ENCODE data around the gene TENM3.

DNA sequence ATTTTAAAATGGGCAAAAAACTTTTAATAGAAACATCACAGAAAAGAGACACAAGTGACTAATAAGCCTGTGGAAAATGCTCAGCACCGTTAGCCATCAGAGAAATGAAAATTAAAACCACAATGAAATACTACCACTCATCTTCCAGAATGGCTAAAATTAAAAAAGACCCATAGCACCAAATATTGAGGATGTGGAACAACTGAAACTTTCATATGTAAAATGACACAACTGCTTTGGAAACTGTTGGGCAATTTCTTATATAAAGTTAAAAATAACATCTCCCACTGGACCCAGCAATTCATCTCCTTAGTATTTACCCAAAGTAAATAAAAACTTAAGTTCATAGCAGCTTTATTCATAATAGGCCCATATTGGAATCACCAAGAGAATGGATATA is 94.2 kb downstream of the TENM3 start:
- TF ChIP-seq POLR2AphosphoS5 (IDR thresholded peaks at IDR 0.05; ENCODE audit: borderline replicate concordance, low read depth, low read length) (no peak), EZH2 (IDR thresholded peaks at IDR 0.05) (no peak), FOXP2 (optimal IDR thresholded peaks at IDR 0.05; ENCODE audit: control extremely low read depth, extremely low read length, insufficient read depth) (no peak)
